HG02840 (cell line): ENCODE measurements around the gene CLEC11A.
"Not testable (repeated sequence)": the region's sequence is repeated elsewhere in the genome, so short reads cannot be mapped to it uniquely, and the experiment has no call there.

Source experiments
- ATAC-seq: cut with Tn5 transposase; IDR thresholded peaks from one replicate; pipeline ENCODE4 v1.9.1; 2021; ENCODE audit warnings: mild to moderate bottlenecking, moderate library complexity, moderate number of reproducible peaks; ENCODE audit not compliant: unreplicated experiment, low FRiP score

Gene CLEC11A

GRCh38 chr19:50721441-50722137 lies 1.6 kb upstream of the CLEC11A start:
- no peak for ATAC-seq

- no peak for ATAC-seq
These were observed 757 bp upstream of the CLEC11A start for GRCh38 chr19:50722201-50723013.

- no peak for ATAC-seq
These were observed 764 bp downstream of the CLEC11A start for GRCh38 chr19:50723735-50724521.

- ATAC-seq, result no peak
These were observed 1.5 kb downstream of the CLEC11A start for GRCh38 chr19:50724522-50725217.

- ATAC-seq, result no peak
These were observed 2.2 kb downstream of the CLEC11A start for GRCh38 chr19:50725218-50725910.

GRCh38 chr19:50725911-50726230 lies 2.7 kb downstream of the CLEC11A start:
- ATAC-seq, result no peak

- ATAC-seq, result no peak
These were observed 5.0 kb downstream of the CLEC11A start for GRCh38 chr19:50728084-50728737.

GRCh38 chr19:50729894-50730293 lies 6.7 kb downstream of the CLEC11A start:
- no peak for ATAC-seq

GRCh38 chr19:50735869-50736268 lies 12.7 kb downstream of the CLEC11A start:
- no peak for ATAC-seq

GRCh38 chr19:50736338-50736737 lies 13.2 kb downstream of the CLEC11A start:
- no peak for ATAC-seq

- ATAC-seq, result no peak
These were observed 16.2 kb downstream of the CLEC11A start for GRCh38 chr19:50739132-50739913.

- ATAC-seq, result no peak
These were observed 16.8 kb downstream of the CLEC11A start for GRCh38 chr19:50739914-50740426.

- no peak for ATAC-seq
These were observed 18.2 kb downstream of the CLEC11A start for GRCh38 chr19:50741179-50741933.

- no peak for ATAC-seq
These were observed 20.4 kb downstream of the CLEC11A start for GRCh38 chr19:50743537-50743936.

- ATAC-seq, result no peak
These were observed 22.1 kb downstream of the CLEC11A start for GRCh38 chr19:50745221-50745620.

- not testable (repeated sequence) for ATAC-seq
These were observed 24.0 kb downstream of the CLEC11A start for GRCh38 chr19:50747141-50747540.

- no peak for ATAC-seq
These were observed 26.3 kb downstream of the CLEC11A start for GRCh38 chr19:50749490-50749889.

GRCh38 chr19:50750010-50750409 lies 26.8 kb downstream of the CLEC11A start:
- ATAC-seq, result no peak
